ENCODE data around the gene NOX4. TPM values are rescaled to one million over a fixed set of nuclear protein-coding genes. Genes with fewer than 3 reads are reported as not detected.
"Not testable (repeated sequence)": the region's sequence is repeated elsewhere in the genome, so short reads cannot be mapped to it uniquely, and the experiment has no call there.

Gene NOX4
- total RNA-seq, 2 experiments from 2014 or later, result not detected

DNA sequence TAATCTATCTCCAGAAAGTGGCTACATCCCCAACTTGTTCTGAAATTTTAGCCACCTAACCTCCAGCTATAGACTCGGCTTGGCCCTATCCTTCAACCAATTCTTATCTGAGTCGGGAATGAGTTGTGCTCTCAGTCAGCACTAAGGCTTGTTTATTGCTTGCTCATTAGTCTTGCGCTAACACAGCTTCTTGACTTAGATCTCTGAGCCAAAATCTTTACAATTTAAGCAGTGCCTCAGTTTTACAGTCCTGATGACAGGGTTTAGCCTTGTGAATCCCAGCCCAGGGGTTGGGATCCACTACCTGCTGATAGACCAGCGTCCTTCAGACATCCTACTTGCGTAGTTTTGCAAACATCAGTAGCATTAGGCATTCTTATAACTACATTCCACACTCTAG is 144.6 kb downstream of the NOX4 start:
- Mint-ChIP-seq H3K4me3 (no peak overlapping the region), H3K27me3 (no peaks in the 10 kb centered on the region), H3K36me3 (no peaks in the 10 kb centered on the region), H3K4me1 (no peaks in the 10 kb centered on the region), H3K9me3 (ENCODE audit: low read depth) (peaks cover 2% of the 10 kb centered on the region), H3K27ac (no peak overlapping the region)
- no peak for DNase-seq
- CTCF ChIA-PET, result no interaction called here
- ATAC-seq, result no peak

DNA sequence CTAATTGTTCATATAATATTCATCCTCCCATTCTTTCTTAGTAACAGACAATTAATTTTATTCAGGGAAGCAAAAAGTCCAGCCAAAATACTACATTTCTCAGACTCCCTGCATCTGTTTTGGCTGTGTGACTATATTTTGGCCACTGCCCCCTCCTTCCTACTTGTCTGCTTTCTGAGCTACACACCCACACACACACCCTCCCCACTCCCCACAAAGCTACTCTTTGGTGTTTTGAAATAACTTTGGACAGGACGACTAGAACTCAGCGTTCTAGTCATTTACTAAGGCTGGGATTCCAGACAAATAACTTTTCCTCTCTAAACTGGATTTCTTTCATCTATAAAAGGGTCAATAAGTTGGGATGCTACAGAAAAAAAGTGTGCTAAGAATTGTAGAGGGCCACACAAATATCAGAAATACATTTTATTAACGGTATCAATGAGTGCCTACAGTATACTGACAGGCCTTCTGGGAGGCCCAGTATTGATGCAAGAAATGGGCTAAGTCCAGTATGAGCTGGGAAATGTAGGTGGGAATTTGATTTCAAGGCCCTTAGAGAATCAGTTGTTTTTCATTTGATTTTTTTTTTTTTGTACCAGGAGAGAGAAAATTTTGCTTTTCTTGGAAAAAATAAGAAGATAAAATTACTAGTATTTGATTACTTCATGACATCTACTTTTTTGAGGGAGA is 148.1 kb downstream of the NOX4 start:
- H3K27me3 Mint-ChIP-seq; DNase-seq; ATAC-seq; H3K27ac Mint-ChIP-seq; H3K4me1 Mint-ChIP-seq; H3K4me3 Mint-ChIP-seq; H3K36me3 Mint-ChIP-seq; H3K9me3 Mint-ChIP-seq (ENCODE audit: low read depth); CTCF ChIA-PET: not testable (repeated sequence)

DNA sequence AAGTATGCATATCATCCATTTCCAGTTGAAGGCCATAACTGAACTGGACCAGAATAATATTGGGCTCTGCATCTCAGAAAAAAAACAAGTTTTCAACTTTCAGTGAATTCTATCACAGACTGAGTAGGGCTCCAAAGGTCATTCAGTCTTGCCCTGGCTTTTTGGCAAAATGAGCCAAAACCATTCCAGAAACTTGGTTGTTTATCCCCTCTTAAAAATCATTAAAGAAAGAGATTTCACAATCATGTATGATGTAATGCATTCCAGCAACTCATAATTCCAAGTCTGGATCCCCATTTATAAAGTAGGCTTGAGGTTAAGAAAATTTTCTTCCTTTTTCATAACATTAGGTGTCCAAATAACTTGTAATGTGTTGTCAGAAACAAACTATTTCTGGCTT is 150.7 kb downstream of the NOX4 start:
- H3K36me3 Mint-ChIP-seq; ATAC-seq; H3K4me3 Mint-ChIP-seq; H3K27ac Mint-ChIP-seq; H3K27me3 Mint-ChIP-seq; H3K4me1 Mint-ChIP-seq; DNase-seq; CTCF ChIA-PET; H3K9me3 Mint-ChIP-seq (ENCODE audit: low read depth): not testable (repeated sequence)

DNA sequence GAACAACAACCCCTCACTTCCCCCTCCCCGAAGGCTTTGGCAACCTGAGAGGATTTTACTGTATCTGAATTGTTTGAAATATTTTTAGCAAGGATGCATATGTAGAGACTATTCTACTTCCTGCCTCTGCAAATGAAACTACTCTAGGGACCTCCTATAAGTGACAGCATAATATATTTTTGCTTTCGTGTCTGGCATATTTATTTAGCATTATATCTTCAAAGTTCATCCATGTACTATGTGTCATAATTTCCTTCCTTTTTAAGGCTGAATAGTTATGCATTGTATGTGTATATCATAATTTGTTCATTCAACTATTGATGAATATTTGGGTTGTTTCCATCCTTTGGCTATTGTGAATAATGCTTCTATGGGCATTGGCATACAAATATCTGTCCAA is 153.1 kb downstream of the NOX4 start:
- H3K4me1 Mint-ChIP-seq; H3K36me3 Mint-ChIP-seq; CTCF ChIA-PET; H3K9me3 Mint-ChIP-seq (ENCODE audit: low read depth); H3K27me3 Mint-ChIP-seq; H3K27ac Mint-ChIP-seq; ATAC-seq; DNase-seq; H3K4me3 Mint-ChIP-seq: not testable (repeated sequence)

DNA sequence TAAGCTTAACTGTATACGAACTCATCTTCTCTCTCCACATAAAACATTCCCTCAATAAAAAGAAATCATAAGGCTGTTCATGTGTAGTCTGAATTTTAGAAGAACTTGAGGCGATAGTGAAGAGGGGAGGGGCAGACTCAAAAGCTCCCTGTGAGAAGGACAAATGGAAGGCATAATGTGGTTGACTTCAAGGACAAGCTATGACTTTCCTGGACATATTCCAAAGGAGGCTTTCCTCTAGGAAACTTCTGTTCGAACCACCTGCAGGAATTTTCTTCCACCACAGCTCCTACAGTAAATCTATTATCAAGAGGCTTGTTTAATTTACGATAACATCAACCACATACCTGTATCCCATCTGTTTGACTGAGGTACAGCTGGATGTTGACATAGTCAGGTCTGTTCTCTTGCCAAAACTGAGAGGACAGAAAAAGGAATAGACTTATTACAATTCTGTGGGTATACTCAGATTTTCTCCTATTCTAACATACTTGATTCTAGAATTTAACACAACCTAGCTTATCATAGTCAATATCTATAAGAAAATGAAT is 154.0 kb downstream of the NOX4 start:
- H3K4me3 Mint-ChIP-seq; H3K36me3 Mint-ChIP-seq; H3K9me3 Mint-ChIP-seq (ENCODE audit: low read depth); H3K27ac Mint-ChIP-seq; H3K27me3 Mint-ChIP-seq; ATAC-seq; H3K4me1 Mint-ChIP-seq; CTCF ChIA-PET; DNase-seq: not testable (repeated sequence)

DNA sequence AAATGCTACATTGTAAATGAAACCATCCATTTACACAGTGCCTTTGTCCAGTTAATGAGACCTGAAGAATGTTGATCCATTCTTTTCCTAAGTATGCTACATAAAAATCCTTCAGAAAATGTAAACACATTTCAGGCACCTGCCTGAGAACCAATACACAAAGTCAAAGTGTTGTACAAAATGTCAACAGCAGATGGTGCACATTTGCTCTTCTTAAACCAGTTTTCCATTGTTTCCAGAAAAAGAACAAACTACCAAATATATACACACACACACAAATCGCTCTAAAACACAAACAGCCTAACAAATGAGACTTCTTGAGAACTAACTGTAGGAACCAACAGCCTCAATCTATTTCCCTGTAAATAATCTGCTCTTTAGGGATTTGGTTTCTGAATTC is 157.5 kb downstream of the NOX4 start:
- H3K4me1 Mint-ChIP-seq; H3K4me3 Mint-ChIP-seq; H3K9me3 Mint-ChIP-seq (ENCODE audit: low read depth); CTCF ChIA-PET; ATAC-seq; H3K27me3 Mint-ChIP-seq; H3K36me3 Mint-ChIP-seq; DNase-seq; H3K27ac Mint-ChIP-seq: not testable (repeated sequence)

DNA sequence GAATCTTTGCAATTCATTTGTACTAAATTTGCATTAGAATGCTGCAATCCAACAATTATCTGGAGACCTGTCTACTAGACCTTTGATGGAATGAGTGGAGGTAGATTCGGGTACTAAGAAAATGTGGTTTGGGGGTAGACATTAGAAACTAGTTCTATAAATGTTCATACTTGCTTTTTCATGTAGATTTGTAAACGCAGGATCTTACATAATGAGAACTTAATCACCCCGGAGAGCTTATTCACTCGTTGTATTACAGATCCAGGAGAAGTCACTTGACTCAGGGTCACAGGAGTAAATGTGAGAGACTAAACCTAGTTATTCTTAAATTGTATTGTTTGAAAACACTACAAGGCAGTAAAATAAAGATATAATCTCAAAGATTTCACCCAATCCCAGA is 159.2 kb downstream of the NOX4 start:
- CTCF ChIA-PET; ATAC-seq; H3K4me3 Mint-ChIP-seq; H3K9me3 Mint-ChIP-seq (ENCODE audit: low read depth); H3K27ac Mint-ChIP-seq; DNase-seq; H3K27me3 Mint-ChIP-seq; H3K4me1 Mint-ChIP-seq; H3K36me3 Mint-ChIP-seq: not testable (repeated sequence)

DNA sequence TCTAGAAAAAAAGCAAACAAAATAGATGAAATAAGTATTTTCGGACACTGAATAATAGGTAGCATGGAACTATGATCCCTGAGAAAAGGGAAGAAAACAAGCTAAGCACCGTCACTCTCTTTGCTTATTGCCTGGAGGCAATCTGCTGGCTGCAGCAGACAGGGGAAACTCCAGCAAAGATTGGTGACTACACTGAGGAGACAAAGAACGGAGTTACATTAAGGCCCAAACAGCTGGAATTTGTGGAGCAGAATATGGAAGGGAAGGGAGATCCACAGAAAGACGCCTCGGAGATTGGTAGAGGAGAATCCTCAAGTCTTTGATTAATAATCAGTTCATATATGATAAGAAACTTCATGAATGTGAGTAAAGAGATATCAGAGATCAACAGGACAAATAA is 163.3 kb downstream of the NOX4 start:
- peaks cover 3% of the 10 kb centered on the region for H3K9me3 Mint-ChIP-seq (ENCODE audit: low read depth)
- CTCF ChIA-PET, result no interaction called here
- ATAC-seq (no peak), DNase-seq (no peak)
- no peaks in the 10 kb centered on the region for H3K27me3 Mint-ChIP-seq
- no peak overlapping the region for H3K4me3 Mint-ChIP-seq
- no peaks in the 10 kb centered on the region for H3K36me3 Mint-ChIP-seq
- H3K4me1 Mint-ChIP-seq, result no peaks in the 10 kb centered on the region
- H3K27ac Mint-ChIP-seq, result no peak overlapping the region

DNA sequence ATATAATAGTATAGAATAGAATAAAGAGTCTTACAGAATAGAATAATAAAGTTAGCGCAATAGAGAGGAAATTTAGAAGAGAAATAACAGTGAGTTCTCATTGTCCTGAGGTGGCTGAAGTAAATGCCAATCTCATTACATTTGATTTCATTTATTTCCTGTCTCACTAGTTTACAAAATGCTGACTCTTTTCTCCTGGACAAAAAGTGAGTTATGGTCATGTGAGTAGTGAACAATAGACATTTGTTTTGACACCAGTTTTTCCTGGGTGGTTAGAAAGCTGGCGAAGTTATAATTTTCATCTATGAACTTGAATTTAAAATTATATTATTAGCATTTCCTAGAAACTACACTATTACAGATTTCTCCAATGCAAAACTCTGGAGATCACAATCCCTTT is 169.8 kb downstream of the NOX4 start:
- no peak for ATAC-seq
- H3K4me1 Mint-ChIP-seq, result no peaks in the 10 kb centered on the region

DNA sequence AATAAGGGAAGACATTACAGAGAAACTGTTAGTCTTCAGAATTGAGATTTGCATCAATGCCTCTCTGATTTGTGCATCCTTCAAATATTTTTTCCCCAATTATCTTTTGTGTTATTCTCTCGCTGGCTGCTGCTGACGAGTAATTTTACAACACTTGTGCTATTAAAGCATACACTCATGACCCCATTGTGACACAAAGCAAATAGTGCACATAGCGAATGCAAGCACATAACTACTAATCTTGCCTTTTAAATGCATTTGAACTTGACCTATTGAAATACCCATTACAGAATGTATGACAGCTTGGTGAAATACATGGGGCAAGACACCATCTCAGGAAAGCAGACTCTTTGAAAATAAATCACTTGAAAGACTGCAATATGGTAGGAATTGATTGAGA is 180.6 kb downstream of the NOX4 start:
- H3K27ac Mint-ChIP-seq, CTCF ChIA-PET: not testable (repeated sequence)

More for the DNA sequence above, 169.8 kb downstream of the NOX4 start:
- H3K27ac Mint-ChIP-seq, result no peak overlapping the region
- no peak overlapping the region for H3K4me3 Mint-ChIP-seq
- peaks cover 2% of the 10 kb centered on the region for H3K9me3 Mint-ChIP-seq (ENCODE audit: low read depth)
- H3K36me3 Mint-ChIP-seq, result no peaks in the 10 kb centered on the region
- CTCF ChIA-PET, result no interaction called here
- no peaks in the 10 kb centered on the region for H3K27me3 Mint-ChIP-seq
- DNase-seq, result no peak

DNA sequence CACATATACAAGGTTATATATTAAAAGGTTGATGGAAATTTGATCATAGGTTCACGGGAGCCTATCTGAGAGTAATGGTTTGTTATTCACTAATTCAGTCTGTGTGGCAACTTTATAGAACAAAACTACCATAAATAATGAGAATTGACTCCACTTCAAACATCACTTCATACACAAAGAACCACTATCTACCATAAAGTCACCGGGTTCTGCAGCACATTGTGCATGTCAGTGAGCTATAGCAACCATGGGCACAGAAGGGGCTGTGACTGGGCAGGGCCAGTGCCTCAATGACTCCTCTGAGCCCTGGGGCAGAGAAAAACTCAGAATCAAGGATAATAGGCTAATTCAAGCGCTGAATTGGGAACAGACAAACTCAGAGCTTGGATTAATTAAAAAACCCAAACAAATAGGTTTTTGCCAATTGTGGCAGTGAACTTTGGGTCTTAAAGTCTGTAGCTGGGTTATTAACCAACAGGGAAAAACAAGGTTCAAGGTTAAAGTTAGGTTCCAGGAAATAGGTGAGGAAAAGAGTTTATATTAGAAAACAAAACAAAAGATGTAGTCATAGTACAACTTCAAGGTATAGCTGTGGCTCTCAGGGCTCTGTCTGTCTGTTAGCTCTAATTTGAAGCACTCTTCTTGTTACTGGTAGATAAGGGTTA is 181.7 kb downstream of the NOX4 start:
- DNase-seq; H3K9me3 Mint-ChIP-seq (ENCODE audit: low read depth); H3K4me3 Mint-ChIP-seq; H3K27me3 Mint-ChIP-seq; H3K36me3 Mint-ChIP-seq; H3K4me1 Mint-ChIP-seq; CTCF ChIA-PET; ATAC-seq; H3K27ac Mint-ChIP-seq: not testable (repeated sequence)

More for the DNA sequence above, 180.6 kb downstream of the NOX4 start:
- not testable (repeated sequence) for DNase-seq; ATAC-seq; H3K27me3 Mint-ChIP-seq; H3K9me3 Mint-ChIP-seq (ENCODE audit: low read depth); H3K36me3 Mint-ChIP-seq; H3K4me1 Mint-ChIP-seq; H3K4me3 Mint-ChIP-seq

DNA sequence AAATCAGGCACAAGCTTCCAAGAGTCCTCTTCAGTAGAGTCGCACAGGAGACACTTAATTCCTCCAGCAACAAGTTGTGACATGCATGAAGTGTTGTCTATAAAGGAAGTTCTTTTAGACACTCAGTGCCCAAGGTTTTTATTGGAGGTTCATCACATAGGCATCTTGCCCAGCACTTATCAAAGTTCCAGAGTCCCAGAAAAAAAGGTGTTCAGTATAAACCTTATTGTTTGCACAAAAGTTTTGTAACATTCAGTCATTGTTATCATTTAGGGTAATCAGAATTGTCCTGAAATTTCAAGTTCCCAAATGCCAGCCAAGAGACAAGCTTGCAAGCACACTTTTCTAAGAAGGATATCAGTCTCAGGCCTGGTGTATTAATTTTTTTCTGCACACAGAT is 182.9 kb downstream of the NOX4 start:
- H3K9me3 Mint-ChIP-seq (ENCODE audit: low read depth); CTCF ChIA-PET; H3K27ac Mint-ChIP-seq; ATAC-seq; DNase-seq; H3K4me1 Mint-ChIP-seq; H3K27me3 Mint-ChIP-seq; H3K36me3 Mint-ChIP-seq; H3K4me3 Mint-ChIP-seq: not testable (repeated sequence)

DNA sequence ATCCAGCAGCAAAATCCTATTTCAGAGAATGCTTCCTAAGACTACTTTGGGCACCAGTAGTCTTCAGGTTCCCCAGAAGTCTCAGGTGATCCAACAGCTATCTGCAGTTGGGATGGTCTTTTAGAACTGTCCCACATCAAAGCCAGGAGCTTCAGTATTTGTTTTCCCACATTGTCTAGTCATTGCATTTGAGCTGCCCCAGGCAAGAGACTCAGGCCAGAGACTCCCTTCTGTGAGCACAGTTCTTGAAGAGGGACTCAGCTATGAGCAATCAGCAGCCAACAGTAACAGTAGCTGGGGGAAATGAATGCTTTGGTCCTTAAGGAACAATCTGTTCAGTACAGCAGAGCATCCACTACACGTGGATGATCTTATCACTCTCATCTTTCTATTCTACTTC is 188.1 kb downstream of the NOX4 start:
- H3K36me3 Mint-ChIP-seq; CTCF ChIA-PET; H3K9me3 Mint-ChIP-seq (ENCODE audit: low read depth); H3K4me3 Mint-ChIP-seq; H3K4me1 Mint-ChIP-seq; H3K27ac Mint-ChIP-seq; DNase-seq; H3K27me3 Mint-ChIP-seq; ATAC-seq: not testable (repeated sequence)

DNA sequence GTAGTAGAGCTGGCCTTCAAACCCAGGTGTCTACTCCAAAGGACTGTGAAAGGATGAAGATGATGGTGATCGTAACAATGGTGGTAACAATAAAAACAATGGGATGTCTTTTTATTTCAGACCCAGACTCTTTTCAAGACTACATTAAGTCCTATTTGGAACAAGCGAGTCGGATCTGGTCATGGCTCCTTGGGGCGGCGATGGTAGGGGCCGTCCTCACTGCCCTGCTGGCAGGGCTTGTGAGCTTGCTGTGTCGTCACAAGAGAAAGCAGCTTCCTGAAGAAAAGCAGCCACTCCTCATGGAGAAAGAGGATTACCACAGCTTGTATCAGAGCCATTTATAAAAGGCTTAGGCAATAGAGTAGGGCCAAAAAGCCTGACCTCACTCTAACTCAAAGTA is 196.2 kb downstream of the NOX4 start:
- H3K27me3 Mint-ChIP-seq; H3K4me1 Mint-ChIP-seq; CTCF ChIA-PET; ATAC-seq; H3K27ac Mint-ChIP-seq; H3K36me3 Mint-ChIP-seq; DNase-seq; H3K9me3 Mint-ChIP-seq (ENCODE audit: low read depth); H3K4me3 Mint-ChIP-seq: not testable (repeated sequence)

Measured in activated CD8-positive, alpha-beta memory T cell treated with anti-CD3 and anti-CD28 coated beads, Interleukin-2, amount 10 ng/mL, durations not matched to agents 7 days and 5 days (primary cell).